Measurements from ENCODE around the gene SLC25A3.
A peak's percentile ranks its signal among the peaks of the same experiment; 100 is the strongest.
"Not testable (repeated sequence)": the region's sequence is repeated elsewhere in the genome, so short reads cannot be mapped to it uniquely, and the experiment has no call there.

The SLC25A3 gene

DNA sequence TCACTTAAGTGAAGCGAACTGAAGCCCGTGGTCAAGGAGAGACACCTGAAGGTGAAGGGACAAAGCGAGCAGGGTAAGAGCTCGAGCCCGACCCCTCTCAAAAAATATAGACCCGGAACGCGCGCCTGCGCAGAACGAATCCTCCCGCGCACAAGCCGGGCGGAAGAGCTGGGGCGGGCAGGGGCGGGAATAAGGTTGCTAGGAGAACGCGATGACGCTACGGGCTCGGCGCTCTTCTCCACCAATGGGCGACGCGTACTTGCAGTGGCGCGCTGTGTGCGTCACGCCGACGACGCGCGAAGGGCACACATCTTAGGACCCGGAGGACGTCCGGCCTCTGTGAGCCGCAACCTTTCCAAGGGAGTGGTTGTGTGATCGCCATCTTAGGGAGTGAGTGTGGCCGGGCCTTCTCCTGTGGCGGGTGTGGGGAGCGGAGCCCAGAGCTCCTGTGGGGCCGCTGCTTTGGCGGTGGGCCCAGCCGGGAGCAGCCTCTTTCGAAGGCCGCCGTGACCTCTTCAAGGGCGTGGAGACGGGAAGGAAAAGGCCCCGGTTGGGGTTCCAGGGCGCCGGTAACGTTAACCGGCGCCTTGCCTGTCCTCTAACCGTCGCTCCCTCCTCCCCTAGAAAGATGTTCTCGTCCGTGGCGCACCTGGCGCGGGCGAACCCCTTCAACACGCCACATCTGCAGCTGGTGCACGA lies at the start of gene SLC25A3:
TSS of gene SLC25A3 (plus strand) at position 336 of the 699 bp plus-strand sequence. CDS start at position 629, 293 bp downstream.
- peak; percentile 97 for DNase-seq

DNA sequence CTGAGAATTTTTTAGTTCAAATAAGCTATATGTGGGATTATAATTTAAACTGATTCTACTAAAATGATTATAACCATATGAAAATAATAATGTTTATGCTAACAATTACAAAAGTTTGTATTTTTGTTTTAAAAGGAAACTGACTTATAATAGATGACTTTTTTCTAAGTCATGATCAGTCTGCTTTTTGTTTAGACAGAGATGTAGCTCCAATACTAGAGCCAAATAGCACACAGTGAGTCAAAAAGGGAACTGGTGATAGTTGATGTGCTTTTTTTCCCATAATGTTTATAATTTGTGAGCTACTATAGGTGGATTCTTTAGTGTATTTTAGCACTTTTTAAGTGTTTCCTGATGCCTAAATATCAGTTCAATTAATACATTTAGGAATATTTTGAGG lies 49.8 kb upstream of the SLC25A3 start:
- DNase-seq, result no peak

DNA sequence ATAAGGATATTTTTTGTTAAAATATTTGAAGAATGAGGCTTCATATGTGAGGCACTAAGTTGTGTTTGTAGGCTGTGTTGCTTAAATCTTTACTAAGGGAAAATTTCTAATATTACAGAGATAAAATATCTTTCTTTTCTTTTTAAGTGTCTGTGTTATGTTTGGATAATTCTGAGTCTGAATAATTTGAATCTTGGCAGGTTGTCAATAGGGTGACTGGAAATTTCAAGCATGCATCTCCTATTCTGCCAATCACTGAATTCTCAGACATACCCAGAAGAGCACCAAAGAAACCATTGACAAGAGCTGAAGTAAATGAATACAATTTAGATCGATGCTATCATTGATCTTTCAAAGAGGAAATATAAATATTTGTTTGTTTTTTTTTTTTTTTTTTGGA lies 48.7 kb upstream of the SLC25A3 start:
- DNase-seq, result no peak

DNA sequence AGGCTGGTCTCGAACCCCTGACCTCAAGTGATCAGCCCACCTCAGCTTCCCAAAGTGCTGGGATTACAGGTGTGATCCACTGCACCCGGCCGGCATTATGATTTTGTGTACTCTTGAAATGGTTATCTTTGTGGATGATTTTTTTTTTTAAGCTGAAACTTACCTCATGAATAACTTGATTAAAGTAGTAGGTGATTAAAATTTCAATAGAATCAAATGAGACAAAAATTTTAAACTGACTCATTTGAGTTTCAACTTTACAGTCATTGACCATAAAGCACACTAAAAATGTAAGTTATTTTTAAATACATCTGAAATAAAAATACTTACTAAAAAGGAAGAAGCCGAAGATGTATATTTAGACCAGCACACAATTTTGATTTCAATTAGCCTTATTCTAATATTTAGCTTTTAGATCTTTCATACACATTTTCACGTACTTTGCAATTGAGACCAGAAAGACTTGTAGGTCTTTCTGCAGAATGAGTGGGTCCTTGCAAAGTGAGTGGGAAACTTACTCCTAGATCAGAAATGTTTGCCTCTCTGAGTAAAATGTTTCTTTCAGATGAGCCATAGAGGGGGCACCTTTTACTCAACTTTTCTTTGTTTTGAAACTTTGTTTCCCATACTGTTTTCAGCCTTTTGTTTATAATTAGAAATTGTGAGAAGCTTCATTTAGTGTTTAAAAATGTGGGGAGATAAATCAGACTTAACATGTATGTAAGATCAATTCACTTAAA lies 43.9 kb upstream of the SLC25A3 start:
- DNase-seq, result no peak

DNA sequence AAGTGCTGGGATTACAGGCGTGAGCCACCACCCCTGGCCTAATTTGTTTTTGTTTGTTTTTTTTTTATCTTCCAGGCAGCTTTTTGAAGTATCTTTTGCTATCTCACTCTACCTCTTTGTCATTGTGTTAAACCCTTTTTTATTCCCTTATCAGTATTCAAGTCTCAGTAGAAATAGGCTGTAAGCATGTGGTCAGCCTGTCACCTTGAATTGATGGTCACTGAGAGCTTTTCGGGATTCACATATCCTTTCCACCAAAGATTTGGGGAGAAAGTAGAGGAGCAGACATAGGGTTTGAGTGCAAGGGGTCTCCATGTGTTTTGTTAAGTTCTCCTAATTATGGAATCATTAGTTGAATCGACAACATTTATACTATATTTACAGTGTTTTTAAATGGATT lies 41.7 kb upstream of the SLC25A3 start:
- DNase-seq, result no peak

DNA sequence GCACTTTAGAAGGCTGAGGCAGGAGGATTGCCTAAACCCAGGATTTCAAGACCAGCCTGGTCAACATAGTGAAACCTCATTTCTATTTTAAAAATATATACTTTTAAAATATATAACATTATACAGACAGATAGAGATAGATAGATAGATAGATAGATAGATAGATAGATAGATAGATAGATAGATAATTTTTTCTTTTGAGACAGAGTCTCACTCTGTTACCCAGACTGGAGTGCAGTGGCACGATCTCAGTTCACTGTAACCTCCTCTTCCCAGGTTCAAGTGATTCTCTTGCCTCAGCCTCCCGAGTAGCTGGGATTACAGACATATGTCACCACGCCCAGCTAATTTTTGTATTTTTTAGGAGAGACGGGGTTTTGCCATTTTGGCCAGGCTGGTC lies 35.4 kb upstream of the SLC25A3 start:
- not testable (repeated sequence) for DNase-seq

DNA sequence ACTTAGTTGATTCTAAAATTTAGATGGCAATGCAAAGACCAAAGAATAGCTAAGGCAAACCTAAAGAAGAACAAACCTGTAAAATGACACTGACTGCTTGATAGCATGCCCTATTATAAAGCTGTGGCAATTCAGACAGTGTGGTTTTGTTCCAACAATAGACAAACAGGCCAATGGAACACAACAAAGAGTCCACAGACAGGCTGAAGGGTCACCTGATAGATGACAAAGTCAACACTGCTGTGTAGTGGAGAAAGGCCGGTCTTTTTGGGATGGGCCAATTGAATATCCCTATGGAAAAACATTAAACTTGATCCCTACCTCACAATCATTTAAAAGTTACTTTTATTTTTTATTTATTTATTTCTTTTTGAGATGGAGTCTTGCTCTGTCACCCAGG lies 33.8 kb upstream of the SLC25A3 start:
- peak; percentile 31 for DNase-seq

DNA sequence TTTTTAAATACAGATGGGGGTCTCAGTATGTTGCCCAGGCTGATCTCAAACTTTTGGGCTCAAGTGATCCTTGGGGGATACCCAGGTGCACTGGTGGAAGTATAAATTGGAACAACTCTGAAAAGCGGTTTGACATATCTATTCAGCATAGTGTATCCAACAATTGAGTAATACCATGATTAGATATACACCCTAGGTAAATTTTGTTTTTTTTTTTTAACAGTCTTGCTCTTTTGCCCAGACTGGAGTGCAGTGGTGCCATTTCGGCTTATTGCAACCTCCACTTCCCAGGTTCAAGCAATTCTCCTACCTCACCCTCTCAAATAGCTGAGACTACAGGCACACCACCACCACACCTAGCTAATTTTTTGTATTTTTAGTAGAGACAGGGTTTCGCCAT lies 31.6 kb upstream of the SLC25A3 start:
- no peak for DNase-seq

DNA sequence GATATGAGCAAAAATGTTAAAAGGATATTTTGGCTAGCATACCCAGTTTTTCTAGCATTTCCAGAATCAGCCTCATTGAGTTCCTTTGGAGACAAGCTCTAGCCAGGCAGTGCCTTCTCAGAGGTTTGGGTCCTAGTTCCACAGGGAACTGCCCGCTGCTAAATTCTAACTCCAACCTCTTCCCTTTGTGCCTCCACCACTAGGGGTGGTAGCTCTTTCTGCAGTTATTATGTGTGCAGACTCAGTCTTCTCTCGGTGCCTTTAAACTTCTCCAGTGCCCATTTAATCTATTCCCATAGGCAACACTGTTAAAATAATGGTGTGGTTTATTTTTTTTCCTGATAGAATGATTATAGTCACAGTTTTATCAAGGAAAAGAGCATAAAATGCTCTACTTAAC lies 21.5 kb upstream of the SLC25A3 start:
- no peak for DNase-seq

DNA sequence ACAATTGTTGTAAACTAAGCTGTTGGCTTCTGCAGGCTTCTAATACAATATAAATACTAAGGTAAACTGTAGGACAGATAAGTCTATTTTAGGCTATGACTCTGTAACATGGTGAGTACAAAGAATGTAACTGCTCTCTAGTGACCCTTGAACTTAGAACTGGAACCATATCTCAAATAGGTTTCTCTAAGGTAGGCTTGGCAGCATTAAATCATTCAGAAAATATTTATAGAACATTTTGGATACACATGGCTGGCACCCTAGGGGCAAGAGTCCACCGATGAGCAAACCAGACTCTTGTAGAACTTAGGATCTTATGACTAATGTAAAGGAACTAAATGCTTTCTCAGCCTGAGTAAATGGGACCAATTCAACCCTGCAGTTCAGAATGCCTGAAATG lies 19.4 kb upstream of the SLC25A3 start:
- no peak for DNase-seq

DNA sequence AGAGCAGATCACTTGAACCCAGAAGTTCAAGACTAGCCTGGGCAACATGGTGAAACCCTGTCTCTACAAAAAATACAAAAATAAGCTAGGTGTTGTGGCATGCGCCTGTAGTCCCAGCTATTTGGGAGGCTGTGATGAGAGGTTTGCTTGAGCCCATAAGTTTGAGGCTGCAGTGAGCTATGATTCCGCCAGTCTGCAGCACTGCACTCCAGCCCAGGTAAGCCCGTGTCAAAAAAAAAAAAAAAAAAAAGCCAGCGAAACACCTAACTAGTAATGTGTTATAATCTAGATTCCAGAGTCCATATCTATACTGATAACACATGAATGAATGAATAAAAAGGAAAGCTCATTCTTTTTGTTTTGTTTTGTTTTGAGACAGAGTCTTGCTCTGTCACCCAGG lies 18.5 kb upstream of the SLC25A3 start:
- DNase-seq, result no peak

DNA sequence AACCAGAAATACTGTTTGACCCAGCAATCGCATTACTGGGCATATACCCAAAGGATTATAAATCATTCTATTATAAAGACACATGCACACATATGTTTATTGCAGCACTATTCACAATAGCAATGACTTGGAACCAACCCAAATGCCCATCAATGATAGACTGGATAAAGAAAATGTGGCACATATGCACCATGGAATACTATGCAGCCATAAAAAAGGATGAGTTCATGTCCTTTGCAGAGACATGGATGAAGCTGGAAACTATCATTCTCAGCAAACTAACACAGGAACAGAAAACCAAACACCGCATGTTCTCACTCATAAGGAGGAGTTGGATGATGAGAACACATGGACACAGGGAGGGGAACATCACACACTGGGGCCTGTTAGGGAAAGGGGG lies 16.7 kb upstream of the SLC25A3 start:
- not testable (repeated sequence) for DNase-seq

DNA sequence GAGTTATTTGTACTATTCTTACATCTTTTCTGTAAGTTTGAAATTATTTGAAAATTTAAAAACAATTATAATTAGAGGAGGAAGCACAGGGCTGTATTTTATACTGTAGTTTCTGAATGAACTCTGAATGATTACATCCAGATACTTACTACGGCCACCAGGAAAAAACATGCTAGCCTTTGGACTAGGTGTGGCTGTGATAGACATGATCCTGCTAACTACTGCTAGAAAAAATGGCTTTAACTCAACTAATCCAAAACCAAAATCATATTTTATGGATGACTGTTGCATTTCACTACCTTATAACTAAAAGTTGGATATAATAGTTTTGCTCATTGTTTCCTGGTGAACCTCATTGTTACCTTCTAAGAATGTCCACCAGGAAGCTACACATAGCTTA lies 15.1 kb upstream of the SLC25A3 start:
- DNase-seq, result no peak

DNA sequence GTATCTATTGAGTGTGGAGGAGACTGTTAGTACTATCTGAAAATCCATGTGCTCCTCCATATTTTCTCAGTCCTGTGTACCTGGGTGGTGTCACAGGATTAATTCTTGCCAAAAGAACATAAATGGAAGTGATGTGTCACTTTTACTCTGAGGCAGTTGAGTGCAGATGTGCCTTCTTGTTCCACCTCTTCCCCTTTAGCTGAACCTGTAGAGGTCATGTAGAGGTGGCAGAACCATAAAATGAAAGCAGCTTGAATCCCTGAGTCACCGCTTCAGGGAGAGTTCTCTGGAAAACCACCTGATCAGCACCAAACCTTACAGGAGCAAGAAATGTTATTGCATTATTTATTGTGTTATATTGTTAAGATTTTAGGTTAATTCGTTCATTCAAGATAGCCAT lies 14.7 kb upstream of the SLC25A3 start:
- no peak for DNase-seq

DNA sequence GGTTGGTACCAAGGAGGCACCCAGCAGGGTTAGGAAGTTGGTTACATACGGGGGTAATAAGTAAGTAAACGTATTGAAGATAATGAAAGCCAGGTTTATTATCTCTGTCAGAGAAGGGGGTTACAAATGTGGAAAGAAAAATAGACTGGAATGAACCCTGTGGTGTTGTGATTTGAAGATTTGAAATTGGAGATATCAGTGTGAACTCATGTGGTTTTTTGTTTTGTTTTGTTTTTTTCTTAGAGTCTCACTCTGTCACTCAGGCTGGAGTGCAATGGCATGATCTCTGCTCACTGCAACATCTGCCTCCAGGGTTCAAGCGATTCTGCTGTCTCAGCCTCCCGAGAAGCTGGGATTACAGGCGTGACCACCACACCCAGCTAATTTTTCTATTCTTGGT lies 14.1 kb upstream of the SLC25A3 start:
- DNase-seq, result no peak

DNA sequence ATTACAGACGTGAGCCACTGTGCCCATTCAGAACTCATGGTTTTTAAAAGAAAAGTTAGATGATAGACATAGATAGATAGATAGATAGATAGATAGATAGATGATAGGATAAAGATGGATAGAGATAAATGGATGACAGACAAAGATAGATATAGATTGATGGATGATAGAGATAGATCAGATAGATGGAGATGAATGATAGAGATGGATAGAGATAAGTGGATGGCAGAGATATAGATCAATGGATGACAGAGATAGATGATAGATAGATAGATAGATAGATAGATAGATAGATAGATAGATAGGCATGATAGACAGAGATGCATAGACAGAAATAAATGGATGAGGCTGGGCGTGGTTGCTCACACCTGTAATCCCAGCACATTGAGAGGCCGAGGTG lies 13.7 kb upstream of the SLC25A3 start:
- no peak for DNase-seq

DNA sequence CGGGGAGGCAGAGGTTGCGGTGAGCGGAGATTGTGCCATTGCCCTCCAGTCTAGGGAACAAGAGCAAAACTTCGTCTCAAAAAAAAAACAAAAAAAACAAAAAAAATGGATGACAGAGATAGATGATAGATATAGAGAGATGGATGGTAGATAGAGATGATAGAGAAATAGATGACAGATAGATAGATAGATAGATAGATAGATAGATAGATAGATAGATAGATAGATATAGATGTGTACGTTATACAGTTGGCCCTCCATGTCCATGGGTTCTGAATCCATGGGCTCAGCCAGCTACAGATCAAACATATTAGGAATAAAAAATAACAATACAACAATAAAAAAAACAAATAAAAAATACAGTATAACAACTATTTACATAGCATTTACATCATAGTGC lies 12.8 kb upstream of the SLC25A3 start:
- no peak for DNase-seq

DNA sequence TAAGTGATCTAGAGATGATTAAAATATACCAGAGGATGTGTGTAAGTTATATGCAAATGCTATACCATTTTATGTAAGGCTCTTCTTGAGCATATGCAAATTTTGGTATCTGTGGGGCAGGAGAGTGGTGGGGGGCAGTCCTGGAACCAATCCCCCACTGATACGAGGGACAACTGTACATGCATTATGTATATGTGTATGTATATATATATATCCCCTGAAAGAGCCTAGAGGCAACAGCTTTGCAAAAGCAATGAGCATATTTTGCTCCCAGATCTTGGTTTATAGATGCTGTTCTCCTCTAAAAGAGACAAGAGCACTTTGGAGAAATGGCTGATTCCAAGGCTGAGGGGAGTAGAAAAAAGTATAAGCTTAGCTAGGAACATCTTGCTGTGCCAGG lies 12.4 kb upstream of the SLC25A3 start:
- DNase-seq, result no peak

DNA sequence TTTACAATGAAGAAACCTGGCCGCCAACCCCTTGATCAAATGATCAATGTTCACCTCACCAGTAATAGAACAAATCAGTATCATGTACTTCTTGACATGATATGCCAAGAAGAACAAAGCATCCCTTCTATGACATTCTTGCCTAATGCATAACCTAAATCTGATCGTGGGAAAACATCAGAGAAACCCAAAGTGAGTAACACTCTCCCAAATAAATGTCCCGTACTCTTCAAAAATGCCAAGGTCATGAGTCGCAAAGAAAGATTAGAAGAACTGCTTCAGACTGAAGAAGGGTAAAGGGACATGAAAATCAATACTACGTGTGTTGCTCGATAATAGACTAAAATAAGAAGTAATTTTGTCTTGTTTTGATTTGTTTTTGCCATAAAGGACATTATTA lies 11.4 kb upstream of the SLC25A3 start:
- no peak for DNase-seq

DNA sequence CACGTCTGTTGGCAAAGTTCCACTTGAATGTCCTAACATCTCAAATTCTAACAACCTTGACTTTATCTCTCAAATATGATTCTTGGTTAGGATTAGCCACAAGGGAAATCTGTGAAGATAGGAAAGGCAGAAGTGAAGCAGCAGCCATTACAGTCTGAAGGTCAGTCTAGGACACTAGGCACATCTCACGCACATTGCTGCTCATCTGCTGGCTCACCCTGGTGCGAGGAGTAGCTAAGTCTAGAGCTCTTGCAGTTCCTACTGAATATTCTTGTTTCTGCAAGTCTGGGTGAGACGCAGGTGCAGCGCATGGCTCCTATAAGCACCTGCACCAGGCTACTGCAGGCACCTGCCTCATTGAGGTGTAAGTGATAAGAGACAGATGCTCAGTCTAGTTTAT lies 6.4 kb upstream of the SLC25A3 start:
- no peak for DNase-seq

DNA sequence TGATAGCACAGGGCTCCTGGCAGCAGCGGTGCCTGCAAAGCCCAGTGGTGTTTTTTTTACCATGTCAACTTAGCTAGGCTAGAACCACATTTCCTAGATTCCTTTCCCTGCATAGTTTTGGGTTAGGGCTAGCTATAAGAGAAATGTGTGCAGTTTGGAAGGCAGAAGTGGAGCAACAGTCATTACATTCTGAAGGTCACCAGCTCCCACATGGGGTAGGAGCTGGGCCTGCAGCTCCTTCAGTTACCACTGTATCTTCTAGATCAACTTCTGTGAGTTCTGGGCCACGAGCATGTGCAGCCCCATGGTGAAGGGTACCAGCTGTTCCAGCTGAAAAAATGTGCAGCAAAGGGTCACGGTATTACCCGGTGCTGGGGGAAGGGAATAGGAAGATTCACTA lies 2.3 kb upstream of the SLC25A3 start:
- no peak for DNase-seq

DNA sequence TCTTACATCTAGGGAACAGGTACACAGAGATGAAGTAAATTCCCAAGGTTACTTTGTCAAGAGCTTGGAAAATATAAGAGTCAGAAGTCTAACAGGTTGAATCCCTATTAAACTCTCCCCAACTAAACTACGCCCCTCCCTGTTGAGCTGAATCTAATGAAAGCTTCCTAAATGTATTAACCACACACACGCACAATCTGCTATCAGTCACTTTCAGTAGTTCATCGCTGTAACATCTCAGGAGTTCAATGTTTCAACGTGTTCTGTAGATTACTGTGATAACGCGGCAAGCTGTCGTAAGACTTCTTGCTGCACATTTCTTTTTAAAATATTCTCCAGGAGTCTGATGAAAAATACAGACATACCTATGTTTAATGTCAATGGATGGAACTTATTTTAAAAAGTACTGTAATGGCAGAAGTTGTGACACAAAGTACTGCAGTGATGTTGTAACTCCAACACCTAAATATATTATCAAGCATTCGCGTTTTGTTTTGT lies 612 bp upstream of the SLC25A3 start:
- DNase-seq, result no peak

DNA sequence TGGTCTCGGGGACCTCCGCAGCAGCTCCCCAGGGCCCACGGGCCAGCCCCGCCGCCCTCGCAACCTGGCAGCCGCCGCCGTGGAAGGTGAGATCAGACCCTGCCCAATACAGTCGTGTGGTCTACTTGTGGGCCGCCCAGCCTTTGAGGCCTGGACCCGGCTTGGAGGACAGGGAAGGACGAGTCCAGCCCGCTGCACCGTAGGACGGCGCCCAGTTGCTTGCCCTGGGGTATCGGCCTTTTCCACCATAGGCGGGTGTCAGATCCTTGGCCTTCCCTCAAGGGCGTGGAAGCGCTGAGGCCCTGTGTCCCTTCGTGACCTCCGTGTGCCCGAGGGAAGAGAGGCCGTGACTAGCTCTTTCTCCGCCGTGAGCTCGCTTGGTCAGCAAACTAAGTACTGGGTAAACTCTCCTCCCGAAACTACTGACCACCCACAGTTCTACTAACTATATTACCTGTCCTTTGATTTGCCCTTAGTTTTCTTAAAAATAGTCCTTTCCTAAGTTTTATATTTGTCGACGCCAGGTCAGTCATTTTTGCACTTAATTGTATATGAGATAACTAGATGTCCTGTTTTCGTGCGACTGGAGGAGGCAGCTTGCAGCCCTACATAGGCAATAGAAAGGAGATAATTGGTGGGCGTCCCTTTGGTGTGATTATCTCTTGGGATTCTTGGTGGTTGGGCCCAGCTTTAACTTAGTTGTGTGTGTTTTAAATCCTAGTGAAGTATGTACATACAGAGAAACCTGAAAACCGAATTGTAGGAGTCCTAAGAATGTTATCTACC lies 757 bp downstream of the SLC25A3 start:
- no peak for DNase-seq

Data from NCI-H774 (cell line).